Panc1 (cell line): ENCODE data around the gene LOXL4. TPM values are rescaled to one million over a fixed set of nuclear protein-coding genes. Genes with fewer than 3 reads are reported as not detected.

Experiments
- ATAC-seq: fragments of 200-7000 bp; cut with Tn5 transposase; 2 replicates; pipeline ENCODE4 v1.9.1; 2020; ENCODE audit warnings: mild to moderate bottlenecking, moderate library complexity
- BruUV-seq: library from RNA; stranded (reverse); fragments of 400-500 nt; replicated peaks from 2 replicates; lab custom pipeline; 2021; lab: Mats Ljungman, UMichigan
- CTCF ChIA-PET: fragments of 300-600 bp; sonication (Branson Sonifier 250); formaldehyde crosslinking; loops from one replicate; lab custom pipeline; 2022; ENCODE audit warnings: antibody characterized with exemption; lab: Charles Lee
- POLR2A ChIA-PET: fragments of 300-600 bp; sonication (Branson Sonifier 250); formaldehyde crosslinking; loops from one replicate; lab custom pipeline; 2022; ENCODE audit warnings: antibody characterized with exemption; lab: Charles Lee
- DNase-seq: peaks from one replicate; pipeline ENCODE4 v3.0.0-alpha.2; 2010; ENCODE audit warnings: low read depth, low spot score
- H3K27ac ChIP-seq: 2 replicates; pipeline ENCODE4 v1.5.1; 2011; ENCODE audit warnings: mild to moderate bottlenecking, low read length, inconsistent platforms
- H3K27me3 ChIP-seq: fragments of 200-500 bp; sonication (Bioruptor generic); 2 replicates; pipeline ENCODE4 v1.6.0; 2014; ENCODE audit warnings: low read length, inconsistent platforms; ENCODE audit not compliant: control insufficient read depth, insufficient read depth
- H3K36me3 ChIP-seq: fragments of 200-500 bp; sonication (Bioruptor generic); 2 replicates; pipeline ENCODE4 v1.5.1; 2014; ENCODE audit warnings: inconsistent platforms, mild to moderate bottlenecking, low read length, moderate library complexity; ENCODE audit not compliant: control insufficient read depth, insufficient read depth
- H3K4me1 ChIP-seq: 2 replicates; pipeline ENCODE4 v1.5.1; 2011; ENCODE audit warnings: inconsistent platforms, mild to moderate bottlenecking, low read length, moderate library complexity; ENCODE audit not compliant: control insufficient read depth, insufficient read depth
- H3K4me3 ChIP-seq, 2 experiments: 2 replicates each; pipeline ENCODE4 v1.5.1; 2011 to 2012; ENCODE audit warnings: low read depth in 2 of 2, low read length in 2 of 2, mild to moderate bottlenecking in 2 of 2, inconsistent platforms in 1 of 2, moderate library complexity in 1 of 2
- H3K9me3 ChIP-seq: fragments of 200-500 bp; sonication (Bioruptor generic); 2 replicates; pipeline ENCODE4 v1.5.1; 2014; ENCODE audit warnings: low read depth, mild to moderate bottlenecking, inconsistent platforms, low read length, moderate library complexity; ENCODE audit not compliant: control insufficient read depth, insufficient read depth
- CTCF ChIP-seq: fragments of 450-650 bp; IDR thresholded peaks from 2 replicates; pipeline ENCODE4 v1.5.1; 2017; ENCODE audit warnings: mild to moderate bottlenecking
- POLR2AphosphoS5 ChIP-seq: IDR thresholded peaks from 2 replicates; pipeline ENCODE4 v1.6.1; 2012; ENCODE audit warnings: mild to moderate bottlenecking, low read depth, low read length, moderate library complexity
- REST ChIP-seq, 2 experiments: IDR thresholded peaks; 2 replicates each; pipeline ENCODE4 v1.6.1; 2011 to 2012; ENCODE audit warnings: low read depth in 2 of 2, control low read depth in 1 of 2, low read length in 1 of 2, mild to moderate bottlenecking in 1 of 2, moderate library complexity in 1 of 2; ENCODE audit not compliant: insufficient read depth in 1 of 2
- SIN3A ChIP-seq: IDR thresholded peaks from 2 replicates; pipeline ENCODE4 v1.6.1; 2012; ENCODE audit warnings: low read depth, mild to moderate bottlenecking, low read length, moderate library complexity, borderline replicate concordance; ENCODE audit not compliant: insufficient read depth
- TCF7L2 ChIP-seq: IDR thresholded peaks from 2 replicates; pipeline ENCODE4 v1.6.1; 2011; ENCODE audit warnings: mild to moderate bottlenecking, low read depth, low read length, inconsistent platforms
- in situ Hi-C: cut with HindIII; loops from 2 replicates; pipeline ENCODE4 v1.10.0; 2016; ENCODE audit warnings: low sequenced_read_pairs, low pct_unique_long_range_greater_than_20kb
- intact Hi-C: fragments of 100-400 bp; cut with micrococcal nuclease; formaldehyde crosslinking; loops from one replicate; pipeline ENCODE4 v1.10.0; 2022; ENCODE audit not compliant: unreplicated experiment
- total RNA-seq: library from RNA; stranded (reverse); gene quantifications from one replicate; pipeline ENCODE4 v1.2.1, GENCODE V29; 2021; ENCODE audit not compliant: unreplicated experiment

LOXL4 gene
- total RNA-seq, 1 experiment from 2014 or later = 17.7 TPM

GRCh38 chr10:98213740-98214139 is 54.3 kb downstream of the LOXL4 start:
- no peak for TF ChIP-seq SIN3A
- TF ChIP-seq CTCF = no peak
- no peak for TF ChIP-seq TCF7L2
- TF ChIP-seq REST (IDR thresholded peaks at IDR 0.05; ENCODE audit: insufficient read depth in 1 of 2, low read depth in 2 of 2, low read length in 1 of 2) = no peak
- TF ChIP-seq POLR2AphosphoS5 = no peak
- Histone ChIP-seq H3K4me1 (no peaks in the 10 kb centered on the region), H3K4me3 (no peak overlapping the region), H3K9me3 (no peaks in the 10 kb centered on the region), H3K27ac (no peak overlapping the region), H3K36me3 (peaks cover 8% of the 10 kb centered on the region), H3K27me3 (no peaks in the 10 kb centered on the region)
- BruUV-seq = no TSS peak
- DNase-seq (no peak), ATAC-seq (no peak)
- intact Hi-C loops = no loop called here
- ChIA-PET CTCF (no interaction called here), POLR2A (no interaction called here)
- in situ Hi-C loops = no loop called here

- Histone ChIP-seq H3K27me3 (no peaks in the 10 kb centered on the region), H3K36me3 (peaks cover 8% of the 10 kb centered on the region), H3K4me1 (no peaks in the 10 kb centered on the region), H3K4me3 (no peak overlapping the region), H3K9me3 (no peaks in the 10 kb centered on the region), H3K27ac (no peak overlapping the region)
- in situ Hi-C loops = no loop called here
- DNase-seq (no peak), ATAC-seq (no peak)
- no peak for TF ChIP-seq REST (IDR thresholded peaks at IDR 0.05; ENCODE audit: insufficient read depth in 1 of 2, low read depth in 2 of 2, low read length in 1 of 2)
- TF ChIP-seq POLR2AphosphoS5 = no peak
- no peak for TF ChIP-seq CTCF
- TF ChIP-seq TCF7L2 = no peak
- no peak for TF ChIP-seq SIN3A
- BruUV-seq = no TSS peak
- CTCF ChIA-PET = no interaction called here
- POLR2A ChIA-PET = no interaction called here
- intact Hi-C loops = no loop called here
Observed at GRCh38 chr10:98212196-98212595, 55.8 kb downstream of the LOXL4 start.
